Germinal center (tissue), 1 donor: ENCODE results near the gene NDUFA11.
A peak's percentile ranks its signal among the peaks of the same experiment; 100 is the strongest.

Experiments used
- DNase-seq: peaks from one replicate; pipeline ENCODE4 v3.0.0; 2012; ENCODE audit warnings: mixed read lengths, low spot score

The NDUFA11 gene

GRCh38 chr19:5903624-5904351 lies at the start of gene NDUFA11:
TSS of gene NDUFA11 (minus strand) at chr19:5903790. CDS start at chr19:5903708, 82 bp downstream.
- DNase-seq, result peak; percentile 93

- DNase-seq, result no peak
These were observed 49.5 kb upstream of the NDUFA11 start for GRCh38 chr19:5953030-5953589.

- no peak for DNase-seq
These were observed 48.8 kb upstream of the NDUFA11 start for GRCh38 chr19:5952193-5953029.

DNA sequence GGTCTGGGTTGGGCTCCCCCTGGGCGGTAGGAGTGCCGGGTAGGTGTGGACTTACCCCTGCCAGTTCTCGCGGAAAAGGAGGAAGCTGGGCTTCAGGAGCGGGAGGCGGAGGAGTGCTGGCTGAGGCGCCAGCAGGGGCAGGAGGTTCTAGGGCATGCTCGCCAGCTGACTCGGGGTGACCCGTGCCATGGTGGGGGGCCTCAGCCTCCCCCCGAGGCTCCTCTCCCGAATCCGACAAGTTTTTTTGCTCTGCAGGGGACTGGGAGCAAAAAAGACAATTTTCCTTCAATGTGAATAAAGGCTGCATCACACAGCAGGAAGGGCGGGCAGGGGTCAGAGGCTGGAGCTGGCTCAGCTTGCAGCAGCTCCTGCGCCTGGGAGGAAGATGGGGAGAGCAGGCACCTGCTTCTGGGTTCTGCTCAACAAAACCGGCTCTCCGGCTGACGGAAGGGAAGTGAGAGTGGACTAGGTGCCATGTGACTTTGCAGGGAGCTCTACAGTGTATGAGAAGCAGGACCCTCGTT lies 47.8 kb upstream of the NDUFA11 start:
- DNase-seq, result peak; percentile 82

GRCh38 chr19:5950741-5951140 lies 47.2 kb upstream of the NDUFA11 start:
- no peak for DNase-seq

DNA sequence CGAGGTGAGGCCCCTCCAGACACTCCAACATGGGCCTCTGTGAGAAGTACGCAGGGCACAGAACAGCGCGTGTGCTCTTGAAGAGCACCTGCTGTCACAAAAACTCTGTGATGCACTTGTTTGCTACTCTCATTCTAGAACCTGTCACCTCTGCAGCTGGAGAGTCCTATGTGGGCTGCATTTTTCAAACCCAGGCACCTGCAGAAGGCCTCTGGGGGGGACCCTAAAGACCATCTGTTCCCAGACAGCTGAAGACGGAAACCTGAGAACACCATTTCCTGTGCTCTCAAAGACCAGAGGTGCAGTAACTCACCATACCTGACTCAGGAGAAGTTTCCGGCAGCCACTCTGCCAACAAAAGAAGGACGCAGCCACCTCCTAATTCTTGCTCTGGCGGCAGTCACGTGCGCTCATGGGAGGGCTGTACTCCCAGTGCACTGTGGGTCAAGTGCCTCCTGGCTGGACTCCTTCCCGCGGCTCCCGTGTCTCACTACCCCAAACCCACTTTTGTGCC lies 46.3 kb upstream of the NDUFA11 start:
- no peak for DNase-seq

GRCh38 chr19:5948752-5949564 lies 45.4 kb upstream of the NDUFA11 start:
- no peak for DNase-seq

DNA sequence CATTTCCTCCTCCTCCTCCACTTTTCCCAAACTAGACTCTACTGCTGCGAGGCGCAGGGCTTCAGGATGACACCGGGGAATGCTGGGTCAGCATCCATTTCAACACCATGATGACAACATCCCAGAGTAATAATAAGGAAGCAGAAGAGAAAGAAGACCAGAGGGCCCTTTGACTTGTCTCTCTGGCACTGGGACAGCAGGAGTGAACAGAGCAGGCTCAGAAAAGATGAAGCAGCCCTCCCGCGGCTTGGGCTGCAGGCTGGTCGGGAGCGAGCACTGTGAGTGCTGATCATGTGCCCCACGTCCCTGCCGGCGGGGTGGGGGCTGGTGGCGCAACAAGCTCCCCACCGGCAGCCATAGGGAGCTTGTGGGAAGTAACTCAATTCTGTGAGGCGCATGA lies 43.8 kb upstream of the NDUFA11 start:
- DNase-seq, result no peak

DNA sequence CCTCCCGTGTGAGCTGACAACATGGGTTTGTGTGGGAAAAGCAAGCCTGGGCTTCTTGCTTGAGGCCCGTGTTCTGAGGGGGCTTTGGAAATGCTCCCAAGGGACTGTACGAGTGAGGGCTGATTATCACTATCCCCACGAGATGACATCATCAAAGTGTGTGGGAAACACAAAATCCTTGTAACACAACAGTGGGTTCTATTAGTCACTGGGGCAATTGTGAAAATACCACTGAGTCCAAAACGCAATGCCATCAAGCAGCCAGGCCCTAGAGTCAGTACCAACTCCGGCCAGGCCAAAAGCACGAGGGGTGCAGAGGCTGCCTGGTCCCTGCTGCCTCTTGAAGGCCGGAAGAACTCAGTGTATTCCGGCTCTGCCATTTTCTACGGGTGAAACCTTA lies 40.0 kb upstream of the NDUFA11 start:
- DNase-seq, result no peak

- DNase-seq, result no peak
These were observed 39.5 kb upstream of the NDUFA11 start for GRCh38 chr19:5943045-5943444.

DNA sequence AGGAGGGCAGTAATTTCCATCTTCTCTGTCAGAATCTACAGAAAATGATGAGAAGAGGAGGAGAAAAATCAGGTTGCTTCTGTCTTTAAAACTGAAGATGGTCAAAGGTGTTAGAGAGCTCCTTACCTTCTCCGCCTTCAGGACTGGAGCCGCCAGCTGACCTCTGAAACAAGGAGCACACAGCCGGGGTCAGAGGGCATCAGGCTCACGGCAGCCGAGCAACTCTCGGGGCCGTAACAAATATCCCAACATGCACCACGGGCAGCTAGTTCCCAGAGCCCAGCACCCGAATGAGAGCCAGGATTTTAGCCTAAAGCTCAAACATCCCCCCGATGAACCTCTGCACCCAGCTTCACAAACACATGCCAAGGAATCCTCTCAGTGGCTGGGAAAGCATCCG lies 38.1 kb upstream of the NDUFA11 start:
- DNase-seq, result no peak

- DNase-seq, result no peak
These were observed 36.9 kb upstream of the NDUFA11 start for GRCh38 chr19:5940260-5941208.

- no peak for DNase-seq
These were observed 34.0 kb upstream of the NDUFA11 start for GRCh38 chr19:5937550-5937949.

DNA sequence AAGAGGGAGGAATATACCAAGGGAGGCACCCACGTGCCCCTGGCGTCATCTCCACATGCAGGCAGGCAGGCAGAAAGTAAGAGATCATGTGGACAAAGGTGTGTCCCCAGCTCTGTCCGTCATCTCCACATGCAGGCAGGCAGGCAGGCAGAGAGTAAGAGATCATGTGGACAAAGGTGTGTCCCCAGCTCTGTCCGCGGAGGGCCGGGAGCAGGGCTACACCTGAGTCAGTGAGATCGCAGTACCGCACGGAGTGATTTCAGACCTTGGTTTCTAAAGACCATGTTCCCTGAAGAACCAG lies 32.7 kb upstream of the NDUFA11 start:
- DNase-seq, result no peak

- no peak for DNase-seq
These were observed 32.1 kb upstream of the NDUFA11 start for GRCh38 chr19:5935473-5936291.

DNA sequence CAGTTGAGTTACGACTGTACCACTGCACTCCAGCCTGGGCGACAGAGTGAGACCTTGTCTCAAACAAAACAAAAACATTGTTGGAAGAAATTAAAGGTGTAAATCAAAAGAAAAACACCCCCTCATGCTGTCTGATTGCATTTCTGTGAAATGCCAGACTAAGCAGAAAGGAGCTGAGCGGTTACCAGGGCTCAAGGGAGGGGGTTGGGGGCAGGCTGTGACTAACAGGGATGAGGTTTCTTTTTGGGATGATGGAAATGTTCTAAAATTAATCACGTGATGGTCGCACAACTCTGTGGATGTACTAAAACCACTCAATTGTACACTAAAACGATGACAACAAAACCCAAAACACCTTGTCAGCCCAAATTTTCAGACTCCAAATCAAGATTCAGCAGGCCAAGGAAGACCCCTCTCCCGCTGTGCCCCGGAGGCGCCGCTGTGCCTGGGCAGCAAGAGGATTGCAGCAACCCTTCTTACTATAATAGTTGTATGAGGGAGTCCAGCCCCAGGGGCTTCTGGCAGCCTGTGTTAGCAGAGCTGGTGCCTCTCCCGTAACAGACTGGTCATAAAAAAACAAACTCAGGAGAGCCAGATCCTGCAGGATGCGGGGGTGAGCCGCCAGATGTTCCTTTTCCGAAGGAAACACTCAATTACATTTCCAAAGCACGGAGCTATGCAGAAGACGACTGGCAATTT lies 31.3 kb upstream of the NDUFA11 start:
- DNase-seq, result no peak

DNA sequence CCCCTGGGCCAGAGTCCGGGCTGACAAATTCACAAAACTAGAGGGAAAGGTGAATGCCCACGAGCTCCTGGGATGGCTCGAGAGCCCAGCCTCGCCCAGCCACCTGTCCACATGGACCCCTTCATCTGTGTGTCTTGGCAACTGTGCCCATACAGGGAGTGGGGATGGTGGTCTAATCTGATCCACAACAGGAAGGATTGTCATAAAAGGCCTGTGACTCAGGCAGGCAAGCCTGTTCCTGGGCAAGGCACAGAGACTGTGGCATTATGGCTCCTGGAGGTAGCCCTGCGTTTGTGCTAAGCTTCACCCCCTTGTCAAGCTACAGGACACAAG lies 30.4 kb upstream of the NDUFA11 start:
- DNase-seq, result no peak

- DNase-seq, result no peak
These were observed 29.9 kb upstream of the NDUFA11 start for GRCh38 chr19:5933391-5934068.
